WERI-Rb-1 (cell line): ENCODE results near the gene EPHA7.

ENCODE experiments used
- DNase-seq: peaks from one replicate; pipeline ENCODE4 v3.0.0-alpha.2; 2020
- H3K27ac ChIP-seq: fragments of 250-450 bp; sonication (Bioruptor Pico); 2 replicates; pipeline ENCODE4 v1.5.1; 2020; ENCODE audit warnings: mild to moderate bottlenecking, moderate library complexity
- H3K27me3 ChIP-seq: fragments of 250-450 bp; sonication (Bioruptor Pico); 2 replicates; pipeline ENCODE4 v1.5.1; 2021; ENCODE audit warnings: mild to moderate bottlenecking, low read depth, moderate library complexity; ENCODE audit not compliant: insufficient read depth, severe bottlenecking
- H3K36me3 ChIP-seq: fragments of 250-450 bp; sonication (Bioruptor Pico); 2 replicates; pipeline ENCODE4 v1.5.1; 2020; ENCODE audit warnings: mild to moderate bottlenecking, moderate library complexity
- H3K4me3 ChIP-seq: 2 replicates; pipeline ENCODE4 v1.5.1; 2011; ENCODE audit warnings: low read depth, mild to moderate bottlenecking, control low read depth, low read length
- H3K9me3 ChIP-seq: fragments of 250-450 bp; sonication (Bioruptor Pico); 2 replicates; pipeline ENCODE4 v1.5.1; 2021; ENCODE audit warnings: mild to moderate bottlenecking, moderate library complexity; ENCODE audit not compliant: severe bottlenecking
- TF ChIP-seq, protein P1 (sequence below): IDR thresholded peaks from 2 replicates; pipeline ENCODE4 v1.5.1; 2011; ENCODE audit warnings: low read depth, mild to moderate bottlenecking, control low read depth, inconsistent platforms, low read length

The EPHA7 gene

DNA sequence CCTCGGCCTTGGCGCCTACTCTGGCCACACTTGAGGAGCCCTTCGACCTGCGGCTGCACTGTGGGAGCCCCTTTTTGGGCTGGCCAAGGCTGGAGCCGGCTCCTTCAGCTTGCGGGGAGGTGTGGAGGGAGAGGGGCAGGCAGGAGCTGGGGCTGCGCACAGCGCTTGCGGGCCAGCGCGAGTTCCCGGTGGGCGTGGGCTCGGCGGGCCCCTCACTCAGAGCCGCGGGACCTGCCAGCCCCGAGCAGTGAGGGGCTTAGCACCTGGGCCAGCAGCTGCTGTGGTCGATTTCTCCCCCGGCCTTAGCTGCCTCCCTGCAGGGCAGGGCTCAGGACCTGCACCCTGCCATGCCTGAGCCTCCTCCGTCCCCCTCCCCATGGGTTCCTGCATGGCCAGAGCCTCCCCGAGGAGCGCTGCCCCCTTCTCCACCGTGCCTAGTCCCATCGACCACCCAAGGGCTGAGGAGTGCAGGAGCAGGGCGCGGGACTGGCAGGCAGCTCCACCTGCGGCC lies 136.8 kb downstream of the EPHA7 start:
- no peak for DNase-seq
- TF ChIP-seq, protein P1, sequence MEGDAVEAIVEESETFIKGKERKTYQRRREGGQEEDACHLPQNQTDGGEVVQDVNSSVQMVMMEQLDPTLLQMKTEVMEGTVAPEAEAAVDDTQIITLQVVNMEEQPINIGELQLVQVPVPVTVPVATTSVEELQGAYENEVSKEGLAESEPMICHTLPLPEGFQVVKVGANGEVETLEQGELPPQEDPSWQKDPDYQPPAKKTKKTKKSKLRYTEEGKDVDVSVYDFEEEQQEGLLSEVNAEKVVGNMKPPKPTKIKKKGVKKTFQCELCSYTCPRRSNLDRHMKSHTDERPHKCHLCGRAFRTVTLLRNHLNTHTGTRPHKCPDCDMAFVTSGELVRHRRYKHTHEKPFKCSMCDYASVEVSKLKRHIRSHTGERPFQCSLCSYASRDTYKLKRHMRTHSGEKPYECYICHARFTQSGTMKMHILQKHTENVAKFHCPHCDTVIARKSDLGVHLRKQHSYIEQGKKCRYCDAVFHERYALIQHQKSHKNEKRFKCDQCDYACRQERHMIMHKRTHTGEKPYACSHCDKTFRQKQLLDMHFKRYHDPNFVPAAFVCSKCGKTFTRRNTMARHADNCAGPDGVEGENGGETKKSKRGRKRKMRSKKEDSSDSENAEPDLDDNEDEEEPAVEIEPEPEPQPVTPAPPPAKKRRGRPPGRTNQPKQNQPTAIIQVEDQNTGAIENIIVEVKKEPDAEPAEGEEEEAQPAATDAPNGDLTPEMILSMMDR, result no peak
- no peak overlapping the region for H3K4me3 ChIP-seq

DNA sequence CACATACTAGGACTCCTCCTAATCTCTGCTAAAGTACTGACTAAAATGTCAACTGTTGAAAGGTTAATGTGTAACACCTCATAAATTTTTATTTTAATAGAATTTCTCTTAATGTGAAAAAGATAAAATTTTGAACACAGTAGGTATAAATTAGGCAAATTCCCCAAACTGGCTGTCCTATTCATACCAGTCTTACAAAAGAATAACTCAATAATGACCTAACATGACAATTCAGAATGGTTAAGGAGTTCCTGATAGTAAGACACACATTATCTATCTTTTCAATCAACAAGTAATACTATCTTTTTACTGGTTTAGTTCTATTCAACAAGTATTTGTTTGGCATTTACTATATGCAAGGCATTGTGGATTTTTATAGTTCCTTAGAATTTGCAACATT lies 141.1 kb downstream of the EPHA7 start:
- Histone ChIP-seq H3K27ac (no peak overlapping the region), H3K4me3 (no peak overlapping the region), H3K9me3 (no peaks in the 10 kb centered on the region), H3K36me3 (no peaks in the 10 kb centered on the region), H3K27me3 (no peaks in the 10 kb centered on the region)
- TF ChIP-seq, protein P1, result no peak
- DNase-seq, result no peak

More for the DNA sequence above, 136.8 kb downstream of the EPHA7 start:
- Histone ChIP-seq H3K36me3 (no peaks in the 10 kb centered on the region), H3K9me3 (no peaks in the 10 kb centered on the region), H3K27me3 (no peaks in the 10 kb centered on the region), H3K27ac (no peak overlapping the region)

DNA sequence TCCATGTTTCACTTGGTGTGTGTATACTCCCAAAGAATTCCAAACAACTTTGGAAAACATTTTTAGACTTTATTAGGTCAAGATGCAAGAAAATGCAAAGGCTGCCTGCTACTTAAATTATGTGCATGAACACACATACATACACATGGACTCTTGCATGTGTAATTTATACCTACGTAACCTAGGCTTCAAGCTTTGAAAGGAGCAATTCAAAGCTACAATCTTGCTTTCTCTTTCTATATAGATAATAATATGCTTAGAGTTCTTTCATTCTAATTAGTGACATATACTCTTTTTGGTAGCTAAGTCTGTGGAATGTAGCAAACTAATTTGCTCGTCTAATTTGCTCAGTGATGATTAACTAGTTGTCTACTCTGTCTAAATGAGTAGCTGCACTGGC lies 146.5 kb downstream of the EPHA7 start:
- TF ChIP-seq, protein P1, result no peak
- H3K27ac ChIP-seq, result no peak overlapping the region
- no peaks in the 10 kb centered on the region for H3K27me3 ChIP-seq
- DNase-seq, result no peak
- no peaks in the 10 kb centered on the region for H3K36me3 ChIP-seq
- H3K4me3 ChIP-seq, result no peak overlapping the region
- H3K9me3 ChIP-seq, result no peaks in the 10 kb centered on the region

DNA sequence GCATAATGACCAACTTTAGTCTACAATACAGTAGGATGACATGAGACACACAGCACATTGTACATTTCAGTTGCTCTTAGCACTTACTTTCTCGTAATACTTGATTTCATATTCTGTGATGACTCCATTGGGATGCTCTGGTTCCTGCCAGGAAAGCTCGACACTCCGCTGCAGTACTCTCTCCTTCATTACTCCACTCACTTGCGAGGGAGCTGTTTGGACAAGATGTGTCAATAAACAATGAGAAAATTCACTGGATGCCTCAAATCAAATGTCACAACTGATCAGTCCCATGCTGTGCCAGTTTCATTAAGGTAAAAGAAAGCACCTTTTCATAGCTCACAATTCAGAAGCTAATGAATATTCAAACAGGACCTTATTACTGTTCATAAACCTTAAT lies 147.1 kb downstream of the EPHA7 start:
- TF ChIP-seq, protein P1, result no peak
- Histone ChIP-seq H3K27ac (no peak overlapping the region), H3K36me3 (no peaks in the 10 kb centered on the region), H3K27me3 (no peaks in the 10 kb centered on the region), H3K4me3 (no peak overlapping the region), H3K9me3 (no peaks in the 10 kb centered on the region)
- no peak for DNase-seq

DNA sequence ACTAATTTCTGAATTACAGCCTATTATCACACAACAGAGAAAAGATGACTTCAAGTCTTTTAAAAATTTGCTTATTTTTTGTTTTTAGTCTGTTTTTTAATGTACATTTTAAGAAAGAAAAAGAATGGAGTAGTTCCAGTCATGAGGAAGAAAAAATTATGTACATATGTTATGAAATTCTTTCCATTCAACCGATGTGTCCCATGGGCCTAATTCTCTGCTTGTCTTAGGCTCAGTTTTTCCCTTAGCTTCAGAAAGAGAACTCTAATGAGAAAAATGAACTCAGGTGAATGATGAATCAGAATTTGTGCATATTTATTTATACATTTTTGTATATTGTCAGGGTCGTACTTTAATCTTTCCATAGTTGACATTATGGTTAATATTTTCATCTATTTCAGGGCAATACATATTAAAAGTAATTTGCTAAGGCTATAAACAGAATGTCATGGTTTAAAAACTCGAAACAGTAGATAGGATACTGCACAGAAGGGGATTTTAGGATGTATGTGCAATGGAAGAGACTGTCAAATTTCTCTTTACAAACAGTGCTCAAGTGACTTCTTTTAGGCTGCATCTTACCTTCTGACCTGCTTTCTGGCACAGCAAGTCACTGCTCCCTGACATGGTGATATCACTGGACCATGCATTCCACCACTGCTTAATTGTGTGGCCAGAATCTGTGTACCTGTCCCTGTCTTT lies 153.1 kb downstream of the EPHA7 start:
- no peak overlapping the region for H3K4me3 ChIP-seq
- H3K9me3 ChIP-seq, result no peaks in the 10 kb centered on the region
- no peak for DNase-seq
- no peaks in the 10 kb centered on the region for H3K27me3 ChIP-seq
- no peak overlapping the region for H3K27ac ChIP-seq
- TF ChIP-seq, protein P1, result no peak
- no peaks in the 10 kb centered on the region for H3K36me3 ChIP-seq

DNA sequence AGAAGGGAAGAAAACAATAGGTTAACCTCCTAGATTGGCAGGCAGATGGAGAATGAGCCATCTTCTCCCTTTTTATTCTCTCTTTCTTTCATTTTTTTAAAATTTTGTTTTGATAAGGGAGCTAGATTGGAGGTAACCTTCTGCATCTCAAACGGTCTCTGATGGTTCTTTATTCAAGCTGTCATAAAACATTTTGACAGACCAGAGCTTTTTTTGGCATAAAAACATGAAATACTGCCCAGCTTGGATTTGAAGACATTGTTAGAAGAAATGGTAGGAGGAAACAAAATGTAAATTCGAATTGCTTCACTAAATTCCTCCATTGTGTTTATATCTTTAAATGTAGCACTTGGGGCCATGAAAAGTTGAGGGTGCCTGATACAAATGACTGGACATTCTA lies 158.5 kb downstream of the EPHA7 start:
- H3K27me3 ChIP-seq, result no peaks in the 10 kb centered on the region
- no peaks in the 10 kb centered on the region for H3K9me3 ChIP-seq
- TF ChIP-seq, protein P1, result no peak
- H3K36me3 ChIP-seq, result no peaks in the 10 kb centered on the region
- DNase-seq, result no peak
- H3K27ac ChIP-seq, result no peak overlapping the region
- no peak overlapping the region for H3K4me3 ChIP-seq
